ENCODE results near the gene ODAD3. TPM values are rescaled to one million over a fixed set of nuclear protein-coding genes. Genes with fewer than 3 reads are reported as not detected.

ODAD3 gene
- total and polyA plus RNA-seq, 2 of the 13 experiments (the other 11 are each of a cell fraction or from before 2014, with no cell fraction given) = 0.04 to 0.08 TPM

GRCh38 chr19:11435057-11435832 lies at the start of gene ODAD3, which contains the start of gene PRKCSH (continued):
- peak; percentile 64; the same call in 1 of the 2 replicates for TF ChIP-seq HMGXB3 (CRISPR knock-in tag; IDR thresholded peaks at IDR 0.05; ENCODE audit: borderline replicate concordance)
- TF ChIP-seq TBX2 (CRISPR knock-in tag; IDR thresholded peaks at IDR 0.05; ENCODE audit: borderline replicate concordance) = peak; percentile 84
- TF ChIP-seq ZNF224 (CRISPR knock-in tag; IDR thresholded peaks at IDR 0.05) = no peak
- no peak for TF ChIP-seq ZBTB4 (CRISPR knock-in tag; IDR thresholded peaks at IDR 0.05; ENCODE audit: borderline replicate concordance)
- TF ChIP-seq PITX1 (CRISPR knock-in tag; IDR thresholded peaks at IDR 0.05) = peak; percentile 52; the same call in 1 of the 2 replicates
- peak; percentile 77; the same call in 1 of the 2 replicates for TF ChIP-seq KDM1A (CRISPR knock-in tag; IDR thresholded peaks at IDR 0.05)
- no peak for TF ChIP-seq ATM (IDR thresholded peaks at IDR 0.05; ENCODE audit: borderline replicate concordance)
- TF ChIP-seq ZNF460 (CRISPR knock-in tag; IDR thresholded peaks at IDR 0.05; ENCODE audit: borderline replicate concordance) = no peak
- TF ChIP-seq YEATS2 (CRISPR knock-in tag; IDR thresholded peaks at IDR 0.05; ENCODE audit: borderline replicate concordance) = peak; percentile 86
- peak; percentile 41; the same call in 1 of the 2 replicates for TF ChIP-seq PBX2 (CRISPR knock-in tag; IDR thresholded peaks at IDR 0.05)
- peak; percentile 56; the same call in 1 of the 2 replicates for TF ChIP-seq ZNF792 (CRISPR knock-in tag; IDR thresholded peaks at IDR 0.05)
- TF ChIP-seq ZNF784 (CRISPR knock-in tag; IDR thresholded peaks at IDR 0.05; ENCODE audit: borderline replicate concordance) = peak; percentile 87
- TF ChIP-seq NR2F1 (CRISPR knock-in tag; IDR thresholded peaks at IDR 0.05) = 0 out of 4 replicates have a peak, but pooled peaks of 1 of the 2 experiments have one; percentile 23
- TF ChIP-seq ZNF33B (CRISPR knock-in tag; IDR thresholded peaks at IDR 0.05) = 0 out of 2 replicates have a peak, but pooled peaks have one; percentile 33
- TF ChIP-seq CBX5 (CRISPR knock-in tag; IDR thresholded peaks at IDR 0.05; ENCODE audit: borderline replicate concordance) = 0 out of 2 replicates have a peak, but pooled peaks have one; percentile 42
- peak; percentile 34; the same call in 1 of the 2 replicates for TF ChIP-seq ZNF160 (CRISPR knock-in tag; IDR thresholded peaks at IDR 0.05)
